Sigmoid colon (tissue), 4 donors: ENCODE results near the gene ATP9A.

Experiments
- CTCF ChIP-seq, 4 experiments: fragments of 450-650 bp in 3 of 4; fragments of 200-600 bp in 1 of 4; IDR thresholded peaks; one replicate each; pipeline ENCODE4 v1.5.1; 2016 to 2019; ENCODE audit warnings: antibody characterized with exemption in 4 of 4, mild to moderate bottlenecking in 3 of 4, moderate library complexity in 2 of 4
- POLR2A ChIP-seq, 2 donors: fragments of 450-650 bp; IDR thresholded peaks; one replicate each; pipeline ENCODE4 v1.6.1; 2016; ENCODE audit warnings: antibody characterized with exemption in 2 of 2, mild to moderate bottlenecking in 2 of 2, moderate library complexity in 2 of 2
- POLR2AphosphoS5 ChIP-seq, 4 donors: sonication (generic); formaldehyde crosslinking; IDR thresholded peaks; one replicate each; pipeline ENCODE4 v1.6.1; 2017; ENCODE audit warnings: antibody characterized with exemption in 4 of 4

- TF ChIP-seq POLR2AphosphoS5 (IDR thresholded peaks at IDR 0.05) (no peak), CTCF (IDR thresholded peaks at IDR 0.05) (no peak), POLR2A (IDR thresholded peaks at IDR 0.05) (no peak)
These were observed 134.8 kb downstream of the ATP9A start for GRCh38 chr20:51633430-51633829.
